ENCODE results near the gene ANKRD2. TPM values are rescaled to one million over a fixed set of nuclear protein-coding genes. Genes with fewer than 3 reads are reported as not detected.

ANKRD2 gene
- total RNA-seq, 1 donor from 2014 or later, result 0.08 TPM

GRCh38 chr10:97531401-97531986, 41.1 kb upstream of the ANKRD2 start:
- TF ChIP-seq CTCF (IDR thresholded peaks at IDR 0.05; ENCODE audit: insufficient read depth, low read length, poor library complexity, severe bottlenecking), result no peak
- H3K36me3 ChIP-seq (ENCODE audit: control insufficient read depth, insufficient read depth, low read length), result no peaks in the 10 kb centered on the region
- H3K4me3 ChIP-seq (ENCODE audit: low read depth, low read length), result no peak overlapping the region
- DNase-seq (ENCODE audit: low read depth), result no peak
- H3K27me3 ChIP-seq (ENCODE audit: control insufficient read depth, insufficient read depth, low read length), result no peaks in the 10 kb centered on the region

GRCh38 chr10:97532935-97533671, 39.5 kb upstream of the ANKRD2 start:
- DNase-seq (ENCODE audit: low read depth), result no peak
- no peaks in the 10 kb centered on the region for H3K27me3 ChIP-seq (ENCODE audit: control insufficient read depth, insufficient read depth, low read length)
- no peak for TF ChIP-seq CTCF (IDR thresholded peaks at IDR 0.05; ENCODE audit: insufficient read depth, low read length, poor library complexity, severe bottlenecking)
- no peaks in the 10 kb centered on the region for H3K36me3 ChIP-seq (ENCODE audit: control insufficient read depth, insufficient read depth, low read length)
- H3K4me3 ChIP-seq (ENCODE audit: low read depth, low read length), result no peak overlapping the region

GRCh38 chr10:97533888-97534287, 38.7 kb upstream of the ANKRD2 start:
- Histone ChIP-seq H3K27me3 (ENCODE audit: control insufficient read depth, insufficient read depth, low read length) (no peaks in the 10 kb centered on the region), H3K4me3 (ENCODE audit: low read depth, low read length) (no peak overlapping the region), H3K36me3 (ENCODE audit: control insufficient read depth, insufficient read depth, low read length) (no peaks in the 10 kb centered on the region)
- no peak for TF ChIP-seq CTCF (IDR thresholded peaks at IDR 0.05; ENCODE audit: insufficient read depth, low read length, poor library complexity, severe bottlenecking)
- no peak for DNase-seq (ENCODE audit: low read depth)

GRCh38 chr10:97534746-97535367, 37.7 kb upstream of the ANKRD2 start:
- H3K27me3 ChIP-seq (ENCODE audit: control insufficient read depth, insufficient read depth, low read length), result no peaks in the 10 kb centered on the region
- peak; percentile 50 for TF ChIP-seq CTCF (IDR thresholded peaks at IDR 0.05; ENCODE audit: insufficient read depth, low read length, poor library complexity, severe bottlenecking)
- H3K36me3 ChIP-seq (ENCODE audit: control insufficient read depth, insufficient read depth, low read length), result no peaks in the 10 kb centered on the region
- H3K4me3 ChIP-seq (ENCODE audit: low read depth, low read length), result no peak overlapping the region
- DNase-seq (ENCODE audit: low read depth), result no peak

GRCh38 chr10:97537186-97537869, 35.3 kb upstream of the ANKRD2 start:
- no peaks in the 10 kb centered on the region for H3K36me3 ChIP-seq (ENCODE audit: control insufficient read depth, insufficient read depth, low read length)
- TF ChIP-seq CTCF (IDR thresholded peaks at IDR 0.05; ENCODE audit: insufficient read depth, low read length, poor library complexity, severe bottlenecking), result no peak
- DNase-seq (ENCODE audit: low read depth), result no peak
- H3K27me3 ChIP-seq (ENCODE audit: control insufficient read depth, insufficient read depth, low read length), result no peaks in the 10 kb centered on the region
- no peak overlapping the region for H3K4me3 ChIP-seq (ENCODE audit: low read depth, low read length)

Data from kidney epithelial cell (primary cell).